GM19023 (cell line): Measurements from ENCODE around the gene ZNF536.
"Not testable (repeated sequence)": the region's sequence is repeated elsewhere in the genome, so short reads cannot be mapped to it uniquely, and the experiment has no call there.

Experiments
- ATAC-seq: cut with Tn5 transposase; IDR thresholded peaks from one replicate; pipeline ENCODE4 v1.9.1; 2021; ENCODE audit warnings: mild to moderate bottlenecking, moderate library complexity; ENCODE audit not compliant: unreplicated experiment

Gene ZNF536

GRCh38 chr19:30408734-30409301 is 36.6 kb downstream of the ZNF536 start:
- no peak for ATAC-seq

GRCh38 chr19:30411714-30412113 is 39.5 kb downstream of the ZNF536 start:
- ATAC-seq: no peak

GRCh38 chr19:30416375-30416774 is 44.2 kb downstream of the ZNF536 start:
- no peak for ATAC-seq

GRCh38 chr19:30417166-30417565 is 45.0 kb downstream of the ZNF536 start:
- ATAC-seq: not testable (repeated sequence)

GRCh38 chr19:30419568-30420180 is 47.5 kb downstream of the ZNF536 start:
- no peak for ATAC-seq

GRCh38 chr19:30420316-30420715 is 48.1 kb downstream of the ZNF536 start:
- ATAC-seq: no peak

GRCh38 chr19:30420881-30421280 is 48.7 kb downstream of the ZNF536 start:
- no peak for ATAC-seq

- ATAC-seq: no peak
Observed at GRCh38 chr19:30421571-30421970, 49.4 kb downstream of the ZNF536 start.

GRCh38 chr19:30423481-30423880 is 51.3 kb downstream of the ZNF536 start:
- no peak for ATAC-seq

- ATAC-seq: no peak
Observed at GRCh38 chr19:30425885-30426838, 54.0 kb downstream of the ZNF536 start.

- ATAC-seq: no peak
Observed at GRCh38 chr19:30426864-30427263, 54.7 kb downstream of the ZNF536 start.

- ATAC-seq: no peak
Observed at GRCh38 chr19:30428092-30428680, 56.0 kb downstream of the ZNF536 start.

- no peak for ATAC-seq
Observed at GRCh38 chr19:30428844-30429243, 56.7 kb downstream of the ZNF536 start.

GRCh38 chr19:30430206-30430734 is 58.1 kb downstream of the ZNF536 start:
- ATAC-seq: no peak

GRCh38 chr19:30431591-30431990 is 59.4 kb downstream of the ZNF536 start:
- no peak for ATAC-seq

GRCh38 chr19:30434797-30435594 is 62.8 kb downstream of the ZNF536 start:
- ATAC-seq: no peak

GRCh38 chr19:30437869-30438268 is 65.7 kb downstream of the ZNF536 start:
- ATAC-seq: no peak

GRCh38 chr19:30439310-30439709 is 67.1 kb downstream of the ZNF536 start:
- no peak for ATAC-seq

- ATAC-seq: no peak
Observed at GRCh38 chr19:30441011-30441410, 68.8 kb downstream of the ZNF536 start.

- ATAC-seq: no peak
Observed at GRCh38 chr19:30442674-30443073, 70.5 kb downstream of the ZNF536 start.
